ENCODE measurements around the gene WNT7A. TPM values are rescaled to one million over a fixed set of nuclear protein-coding genes. Genes with fewer than 3 reads are reported as not detected.

WNT7A gene
- total and polyA plus RNA-seq, 4 donors, result 1.7 to 4.8 (median 2.0) TPM

DNA sequence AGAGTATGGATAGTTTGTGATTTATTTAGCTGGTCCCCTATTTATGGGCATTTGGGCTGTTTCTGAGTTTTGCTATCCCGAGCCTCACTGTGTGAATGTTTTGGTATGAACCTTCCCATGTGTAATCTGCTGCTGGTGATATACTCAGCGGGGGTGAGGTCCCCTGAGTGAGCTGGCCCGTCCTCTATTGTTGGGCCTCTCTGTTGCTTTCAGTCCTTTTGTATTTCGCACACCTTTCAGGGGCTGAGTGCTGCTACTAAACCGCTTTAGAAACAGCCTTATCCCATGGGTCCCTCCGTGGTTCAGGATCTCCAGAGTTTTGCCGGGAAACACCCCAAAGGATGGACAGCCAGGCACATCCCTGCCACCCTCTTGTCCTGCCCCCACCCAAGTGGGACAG, 94.5 kb downstream of the WNT7A start:
- whole genome bisulfite sequencing, 2 donors, result 91% methylated on average over 7 of the region's 7 CpGs
- Histone ChIP-seq H3K27ac (ENCODE audit: low read depth in 1 of 2, low read length in 1 of 2) (no peak overlapping the region), H3K27me3 (ENCODE audit: control insufficient read depth in 3 of 3, insufficient read depth in 3 of 3, low read length in 2 of 3) (peaks cover 0 to 2% (median 0%) of the 10 kb centered on the region in 3 donors), H3K36me3 (ENCODE audit: control insufficient read depth in 4 of 4, insufficient read depth in 4 of 4, low read length in 4 of 4) (no peaks in the 10 kb centered on the region), H3K9ac (ENCODE audit: insufficient read depth in 1 of 2, low read length in 2 of 2) (no peak overlapping the region), H3K9me3 (ENCODE audit: control insufficient read depth in 4 of 4, insufficient read depth in 3 of 4, low read length in 3 of 4) (no peaks in the 10 kb centered on the region), H3K4me3 (no peak overlapping the region), H3K4me1 (ENCODE audit: control insufficient read depth in 5 of 5, insufficient read depth in 5 of 5, low read length in 5 of 5) (peaks cover 0 to 3% (median 0%) of the 10 kb centered on the region in 5 donors)
- TF ChIP-seq, protein P1, sequence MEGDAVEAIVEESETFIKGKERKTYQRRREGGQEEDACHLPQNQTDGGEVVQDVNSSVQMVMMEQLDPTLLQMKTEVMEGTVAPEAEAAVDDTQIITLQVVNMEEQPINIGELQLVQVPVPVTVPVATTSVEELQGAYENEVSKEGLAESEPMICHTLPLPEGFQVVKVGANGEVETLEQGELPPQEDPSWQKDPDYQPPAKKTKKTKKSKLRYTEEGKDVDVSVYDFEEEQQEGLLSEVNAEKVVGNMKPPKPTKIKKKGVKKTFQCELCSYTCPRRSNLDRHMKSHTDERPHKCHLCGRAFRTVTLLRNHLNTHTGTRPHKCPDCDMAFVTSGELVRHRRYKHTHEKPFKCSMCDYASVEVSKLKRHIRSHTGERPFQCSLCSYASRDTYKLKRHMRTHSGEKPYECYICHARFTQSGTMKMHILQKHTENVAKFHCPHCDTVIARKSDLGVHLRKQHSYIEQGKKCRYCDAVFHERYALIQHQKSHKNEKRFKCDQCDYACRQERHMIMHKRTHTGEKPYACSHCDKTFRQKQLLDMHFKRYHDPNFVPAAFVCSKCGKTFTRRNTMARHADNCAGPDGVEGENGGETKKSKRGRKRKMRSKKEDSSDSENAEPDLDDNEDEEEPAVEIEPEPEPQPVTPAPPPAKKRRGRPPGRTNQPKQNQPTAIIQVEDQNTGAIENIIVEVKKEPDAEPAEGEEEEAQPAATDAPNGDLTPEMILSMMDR (IDR thresholded peaks at IDR 0.05; ENCODE audit: control extremely low read depth, extremely low read depth), result no peak
- DNase-seq, result no peak
- no peak for ATAC-seq (ENCODE audit: insufficient read depth, low FRiP score)

DNA sequence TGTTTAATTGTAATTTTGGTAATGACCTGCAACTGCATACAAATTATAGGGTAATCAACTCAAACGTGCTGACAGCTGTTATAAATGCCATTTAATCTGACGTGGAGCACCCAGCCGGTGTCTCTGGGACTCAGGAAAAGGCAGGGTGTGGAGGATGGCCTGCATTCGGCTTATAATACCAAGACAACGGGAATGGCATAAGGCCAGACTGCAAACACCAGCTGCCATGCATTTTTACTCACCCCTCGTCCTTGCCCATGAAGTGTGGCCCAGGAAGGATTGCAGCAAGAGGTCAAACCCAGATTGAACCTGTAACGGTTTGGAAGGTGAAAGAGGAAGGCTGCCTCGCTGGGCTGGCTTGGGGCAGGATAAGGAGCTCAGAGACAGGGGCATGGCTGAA, 96.4 kb downstream of the WNT7A start:
- 60 to 75% methylated on average over 8 of the region's 8 CpGs for WGBS, 2 donors
- DNase-seq (no peak), ATAC-seq (ENCODE audit: insufficient read depth, low FRiP score) (no peak)
- no peak overlapping the region for H3K4me3 ChIP-seq
- H3K27me3 ChIP-seq (ENCODE audit: control insufficient read depth in 3 of 3, insufficient read depth in 3 of 3, low read length in 2 of 3), result peaks cover 0 to 2% (median 0%) of the 10 kb centered on the region in 3 donors
- H3K27ac ChIP-seq (ENCODE audit: low read depth in 1 of 2, low read length in 1 of 2), result no peak overlapping the region
- no peaks in the 10 kb centered on the region for H3K36me3 ChIP-seq (ENCODE audit: control insufficient read depth in 4 of 4, insufficient read depth in 4 of 4, low read length in 4 of 4)
- H3K4me1 ChIP-seq (ENCODE audit: control insufficient read depth in 5 of 5, insufficient read depth in 5 of 5, low read length in 5 of 5), result peaks cover 0 to 3% (median 0%) of the 10 kb centered on the region in 5 donors
- H3K9me3 ChIP-seq (ENCODE audit: control insufficient read depth in 4 of 4, insufficient read depth in 3 of 4, low read length in 3 of 4), result no peaks in the 10 kb centered on the region
- TF ChIP-seq, protein P1 (IDR thresholded peaks at IDR 0.05; ENCODE audit: control extremely low read depth, extremely low read depth), result no peak
- H3K9ac ChIP-seq (ENCODE audit: insufficient read depth in 1 of 2, low read length in 2 of 2), result no peak overlapping the region

DNA sequence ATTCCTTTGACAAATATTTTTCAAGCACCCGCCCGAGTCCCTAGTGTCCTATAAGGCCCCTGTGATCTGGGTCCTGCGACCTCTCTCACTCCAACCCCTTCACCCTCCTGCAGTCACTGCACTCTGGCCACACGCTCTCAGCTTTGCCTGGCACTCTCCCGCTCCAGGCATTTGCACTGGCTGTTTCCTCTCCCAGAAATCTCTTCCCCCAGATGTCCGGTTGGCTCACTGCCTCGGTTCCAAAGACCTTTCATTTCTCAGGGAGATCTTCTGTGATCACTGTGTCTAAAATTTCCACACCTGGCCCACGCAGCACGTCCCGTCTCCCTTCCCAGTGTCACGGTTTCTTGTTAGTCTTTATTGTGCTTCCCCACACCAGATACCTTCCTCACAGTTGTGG, 97.4 kb downstream of the WNT7A start:
- Histone ChIP-seq H3K36me3 (ENCODE audit: control insufficient read depth in 4 of 4, insufficient read depth in 4 of 4, low read length in 4 of 4) (no peaks in the 10 kb centered on the region), H3K4me3 (no peak overlapping the region), H3K27me3 (ENCODE audit: control insufficient read depth in 3 of 3, insufficient read depth in 3 of 3, low read length in 2 of 3) (peaks cover 0 to 2% (median 0%) of the 10 kb centered on the region in 3 donors), H3K27ac (ENCODE audit: low read depth in 1 of 2, low read length in 1 of 2) (no peak overlapping the region), H3K9me3 (ENCODE audit: control insufficient read depth in 4 of 4, insufficient read depth in 3 of 4, low read length in 3 of 4) (no peaks in the 10 kb centered on the region), H3K4me1 (ENCODE audit: control insufficient read depth in 5 of 5, insufficient read depth in 5 of 5, low read length in 5 of 5) (peaks cover 0 to 3% (median 0%) of the 10 kb centered on the region in 5 donors), H3K9ac (ENCODE audit: insufficient read depth in 1 of 2, low read length in 2 of 2) (no peak overlapping the region)
- peak in 2 of 3 donors; percentile 17 to 41 for DNase-seq
- ATAC-seq (ENCODE audit: insufficient read depth, low FRiP score), result no peak
- 20 to 22% methylated on average over 11 of the region's 11 CpGs for WGBS, 2 donors
- TF ChIP-seq, protein P1 (IDR thresholded peaks at IDR 0.05; ENCODE audit: control extremely low read depth, extremely low read depth), result no peak

DNA sequence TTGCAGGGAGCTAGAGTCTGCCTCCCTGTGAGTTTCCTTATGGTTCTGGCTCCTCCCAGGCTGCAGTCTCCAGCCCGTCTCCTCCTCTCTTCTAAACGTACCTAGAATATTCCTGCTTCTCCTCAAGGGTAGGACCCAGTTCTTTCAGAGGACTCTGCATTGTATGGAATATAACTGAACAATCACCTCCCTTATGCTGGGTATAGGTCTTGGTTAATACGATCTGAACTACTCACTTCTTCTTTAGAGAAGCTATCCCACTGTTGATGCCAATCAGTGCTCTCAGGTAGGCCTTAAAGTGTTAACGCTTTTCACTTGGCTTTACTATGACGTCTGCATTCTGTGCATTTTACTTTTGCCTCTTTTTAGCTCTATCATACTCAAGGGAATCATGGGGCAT, 98.5 kb downstream of the WNT7A start:
- Histone ChIP-seq H3K4me3 (no peak overlapping the region), H3K27me3 (ENCODE audit: control insufficient read depth in 3 of 3, insufficient read depth in 3 of 3, low read length in 2 of 3) (no peaks in the 10 kb centered on the region), H3K27ac (ENCODE audit: low read depth in 1 of 2, low read length in 1 of 2) (no peak overlapping the region), H3K9me3 (ENCODE audit: control insufficient read depth in 4 of 4, insufficient read depth in 3 of 4, low read length in 3 of 4) (no peaks in the 10 kb centered on the region), H3K36me3 (ENCODE audit: control insufficient read depth in 4 of 4, insufficient read depth in 4 of 4, low read length in 4 of 4) (no peaks in the 10 kb centered on the region), H3K4me1 (ENCODE audit: control insufficient read depth in 5 of 5, insufficient read depth in 5 of 5, low read length in 5 of 5) (peaks cover 0 to 3% (median 0%) of the 10 kb centered on the region in 5 donors), H3K9ac (ENCODE audit: insufficient read depth in 1 of 2, low read length in 2 of 2) (no peak overlapping the region)
- DNase-seq (no peak), ATAC-seq (ENCODE audit: insufficient read depth, low FRiP score) (no peak)
- WGBS, 2 donors, result 86 to 93% methylated on average over 5 of the region's 5 CpGs
- TF ChIP-seq, protein P1 (IDR thresholded peaks at IDR 0.05; ENCODE audit: control extremely low read depth, extremely low read depth), result no peak
